GM12891 (cell line): Measurements from ENCODE around the gene VTI1A.

Experiments
- POLR2A ChIP-seq: IDR thresholded peaks from 2 replicates; pipeline ENCODE4 v1.6.1; 2011; ENCODE audit warnings: low read depth, low read length, control low read depth
- SPI1 ChIP-seq: IDR thresholded peaks from 2 replicates; pipeline ENCODE4 v1.6.1; 2011; ENCODE audit warnings: low read depth, low read length, control low read depth

- no peak for TF ChIP-seq POLR2A
- TF ChIP-seq SPI1 = no peak
These were observed 374.6 kb downstream of the VTI1A start for GRCh38 chr10:112821663-112822062.
